Left lobe of liver (tissue), 2 donors: ENCODE measurements around the gene NUMB. TPM values are rescaled to one million over a fixed set of nuclear protein-coding genes. Genes with fewer than 3 reads are reported as not detected.

ENCODE experiments used
- ATAC-seq: fragments of 200-7000 bp; cut with Tn5 transposase; one replicate; pipeline ENCODE4 v1.9.1; 2020; ENCODE audit warnings: mild to moderate bottlenecking, moderate library complexity
- DNase-seq: peaks from one replicate; pipeline ENCODE4 v3.0.0-alpha.2; 2020; ENCODE audit warnings: low spot score
- total RNA-seq: library from RNA; stranded (reverse); gene quantifications from one replicate; pipeline ENCODE4 v1.2.1, GENCODE V29; 2021
- donor health status: DM: no; HTN: no; CAD: no; lungs with moderate emphysema.
- donor health status: DM: no; HTN: yes; CAD: no.

The NUMB gene
- total RNA-seq, 1 donor from 2014 or later = 41.9 TPM

DNA sequence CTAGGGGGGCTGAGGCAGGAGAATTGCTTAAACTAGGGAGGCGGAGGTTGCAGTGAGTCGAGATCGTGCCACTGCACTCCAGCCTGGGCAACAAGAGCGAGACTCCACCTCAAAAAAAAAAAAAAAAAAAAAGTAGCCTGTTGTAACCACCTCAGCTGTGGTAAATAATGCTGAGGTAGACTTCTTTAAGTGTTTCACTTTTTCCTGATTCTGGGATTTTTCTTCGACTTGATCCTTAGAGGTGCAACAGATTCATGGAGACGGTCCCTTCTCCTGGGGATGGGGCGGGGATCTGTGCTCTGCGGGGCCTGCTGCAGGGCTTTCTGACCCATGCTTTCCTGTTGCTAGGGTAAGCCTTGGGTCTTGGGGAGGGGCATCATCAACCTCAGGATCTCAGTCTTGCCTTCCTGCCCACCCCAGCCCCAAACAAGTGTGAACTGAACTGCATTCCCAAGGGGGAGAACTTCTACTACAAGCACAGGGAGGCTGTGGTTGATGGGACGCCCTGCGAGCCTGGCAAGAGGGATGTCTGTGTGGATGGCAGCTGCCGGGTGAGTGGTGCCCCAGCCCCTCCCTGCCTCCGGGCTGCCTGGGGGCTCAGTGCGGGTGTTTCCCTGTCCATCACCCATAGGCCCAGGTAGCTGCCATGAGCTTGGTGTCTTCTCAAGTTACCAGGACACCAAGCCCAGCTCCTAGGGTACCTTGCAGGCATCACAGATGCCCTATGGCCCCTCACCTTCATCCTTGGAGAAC lies 208.6 kb downstream of the NUMB start:
- DNase-seq (no peak), ATAC-seq (no peak)

DNA sequence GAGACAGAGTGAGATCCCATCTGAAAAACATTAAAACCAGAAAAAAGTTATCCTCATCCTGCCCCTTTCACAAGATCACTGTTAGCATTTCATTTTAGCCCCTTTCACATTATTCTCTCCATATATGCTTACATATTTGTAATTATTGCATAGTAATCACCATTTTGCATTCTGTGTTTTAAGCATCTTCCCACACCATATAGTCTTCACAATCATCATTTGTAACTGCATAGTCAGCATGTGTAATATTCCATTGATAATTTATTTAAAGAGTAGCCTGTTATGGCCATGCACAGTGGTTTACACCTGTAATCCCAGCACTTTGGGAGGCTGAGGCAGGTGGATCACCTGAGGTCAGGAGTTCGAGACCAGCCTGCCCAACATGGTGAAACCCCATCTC lies 209.2 kb downstream of the NUMB start:
- ATAC-seq (no peak), DNase-seq (no peak)

DNA sequence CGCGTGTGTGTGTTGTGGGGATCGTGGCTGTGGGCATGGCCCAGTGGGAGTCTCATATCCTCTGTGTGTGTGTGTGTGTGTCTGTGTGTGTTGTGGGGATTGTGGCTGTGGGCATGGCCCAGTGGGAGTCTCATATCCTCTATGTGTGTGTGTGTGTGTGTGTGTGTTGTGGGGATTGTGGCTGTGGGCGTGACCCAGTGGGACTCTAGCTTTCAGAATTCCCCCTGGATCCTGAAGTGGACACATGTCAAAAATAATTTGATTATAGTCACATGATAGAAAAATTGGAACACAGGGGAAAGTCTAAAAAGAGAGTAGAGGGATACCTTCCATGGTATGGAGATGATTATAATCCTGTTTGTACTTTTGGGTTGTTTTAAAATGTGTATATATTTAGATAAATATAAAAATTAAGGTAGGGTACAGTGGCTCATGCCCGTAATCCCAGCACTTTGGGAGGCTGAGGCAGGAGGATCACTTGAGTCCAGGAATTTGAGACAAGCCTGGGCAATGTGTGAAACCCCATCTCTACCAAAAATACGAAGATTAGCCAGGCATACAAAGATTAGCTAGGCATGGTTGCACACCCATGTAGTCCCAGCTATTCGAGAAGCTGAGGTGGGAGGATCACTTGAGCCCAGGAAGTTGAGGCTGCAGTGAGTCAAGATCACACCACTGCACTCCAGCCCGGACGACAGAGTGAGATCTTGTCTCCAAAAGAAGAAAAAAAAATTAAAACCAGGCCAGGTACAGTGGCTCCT lies 210.1 kb downstream of the NUMB start:
- ATAC-seq (no peak), DNase-seq (no peak)

DNA sequence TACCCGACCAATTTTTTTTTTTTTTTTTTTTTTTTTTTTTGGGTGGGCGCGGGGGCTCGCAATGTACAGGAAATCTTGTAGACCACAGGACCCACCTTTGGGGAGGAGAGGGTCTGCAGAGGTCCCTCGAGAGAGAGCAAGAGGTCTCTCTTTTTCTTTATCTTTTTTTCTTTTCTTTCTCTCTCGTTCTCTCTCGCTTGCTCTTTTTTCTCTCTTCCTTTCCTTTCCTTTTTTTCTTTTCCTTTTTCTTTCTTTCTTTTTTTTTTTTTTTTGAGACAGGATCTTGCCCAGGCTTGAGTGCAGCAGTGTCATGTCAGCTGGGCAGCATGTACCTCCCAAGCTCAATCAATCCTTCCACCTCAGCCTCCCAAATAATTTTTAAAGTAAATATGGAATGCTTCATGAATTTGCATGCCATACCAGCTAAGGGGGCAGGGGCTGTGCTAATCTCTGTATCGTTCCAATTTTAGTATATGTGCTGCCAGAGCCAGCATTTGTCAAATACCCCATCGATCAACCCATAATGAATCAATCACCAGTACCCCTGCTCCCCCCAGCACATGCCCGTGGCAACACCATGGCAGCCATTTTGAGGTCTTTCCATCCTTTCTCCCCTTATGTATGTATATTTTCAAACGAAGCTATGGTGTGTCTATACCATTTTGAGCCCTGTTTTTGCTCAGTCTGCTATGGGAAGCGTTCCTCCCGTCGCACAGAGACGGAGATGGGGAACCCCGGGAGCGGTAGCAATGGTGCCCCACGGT lies 211.8 kb downstream of the NUMB start:
- no peak for DNase-seq
- no peak for ATAC-seq

GRCh38 chr14:73245480-73246325 lies 212.6 kb downstream of the NUMB start:
- peak; percentile 76 for ATAC-seq
- DNase-seq = no peak

DNA sequence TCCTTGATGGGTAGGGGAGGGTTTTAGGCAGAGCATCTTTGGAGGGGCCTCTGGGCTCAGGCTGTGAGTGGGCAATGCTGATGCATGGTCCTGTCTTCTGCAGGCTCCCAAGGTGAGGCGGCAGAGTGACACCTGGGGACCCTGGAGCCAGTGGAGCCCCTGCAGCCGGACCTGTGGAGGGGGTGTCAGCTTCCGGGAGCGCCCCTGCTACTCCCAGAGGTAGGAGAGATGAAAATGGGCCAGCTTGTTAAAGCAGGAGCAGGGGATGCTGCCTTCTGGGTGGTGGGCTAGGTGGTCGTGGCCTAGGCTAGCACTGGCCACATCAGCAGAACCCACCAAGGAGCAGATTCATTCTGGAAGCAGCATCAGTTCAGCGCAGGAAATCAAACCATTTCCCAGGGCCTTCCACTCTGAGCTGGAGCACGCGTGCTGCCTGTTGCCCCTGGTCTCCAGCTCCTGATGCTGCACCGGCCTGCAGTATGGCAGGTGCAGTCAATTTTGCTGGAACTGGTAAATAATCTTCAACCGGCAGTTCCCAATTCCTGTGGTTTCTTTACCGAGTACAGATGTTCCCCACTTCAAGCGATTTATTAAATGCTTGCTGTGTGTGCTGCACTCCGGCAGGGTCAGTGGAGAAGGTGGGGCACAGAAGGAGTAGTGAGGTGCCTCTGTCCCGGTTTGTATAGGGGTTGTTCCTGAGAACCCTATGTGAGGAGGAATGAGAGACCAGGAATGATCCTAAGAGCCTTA lies 213.6 kb downstream of the NUMB start:
- ATAC-seq (no peak), DNase-seq (no peak)

- DNase-seq (no peak), ATAC-seq (no peak)
These were observed 214.6 kb downstream of the NUMB start for GRCh38 chr14:73243748-73244147.

DNA sequence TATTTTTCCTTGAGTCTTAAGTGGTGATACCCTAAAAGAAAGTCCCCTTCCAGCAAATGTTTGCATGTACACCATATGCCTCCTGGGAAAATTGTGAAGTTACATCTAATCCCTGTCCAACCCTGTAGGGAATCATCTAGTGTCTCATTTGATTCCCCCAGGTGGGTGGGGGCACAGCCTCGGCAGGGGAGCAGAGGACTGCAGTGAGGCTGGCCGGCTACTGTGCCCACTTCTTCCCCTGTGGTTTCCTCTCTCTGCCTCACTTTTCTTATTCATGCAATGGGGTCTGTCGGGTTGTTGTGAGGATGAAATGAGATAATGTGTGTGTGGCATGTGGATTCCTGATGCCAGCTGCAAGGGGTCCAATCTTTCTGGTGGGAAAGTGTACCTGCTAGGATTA lies 215.0 kb downstream of the NUMB start:
- DNase-seq (no peak), ATAC-seq (no peak)

- no peak for DNase-seq
- ATAC-seq = no peak
These were observed 215.9 kb downstream of the NUMB start for GRCh38 chr14:73242357-73242901.

DNA sequence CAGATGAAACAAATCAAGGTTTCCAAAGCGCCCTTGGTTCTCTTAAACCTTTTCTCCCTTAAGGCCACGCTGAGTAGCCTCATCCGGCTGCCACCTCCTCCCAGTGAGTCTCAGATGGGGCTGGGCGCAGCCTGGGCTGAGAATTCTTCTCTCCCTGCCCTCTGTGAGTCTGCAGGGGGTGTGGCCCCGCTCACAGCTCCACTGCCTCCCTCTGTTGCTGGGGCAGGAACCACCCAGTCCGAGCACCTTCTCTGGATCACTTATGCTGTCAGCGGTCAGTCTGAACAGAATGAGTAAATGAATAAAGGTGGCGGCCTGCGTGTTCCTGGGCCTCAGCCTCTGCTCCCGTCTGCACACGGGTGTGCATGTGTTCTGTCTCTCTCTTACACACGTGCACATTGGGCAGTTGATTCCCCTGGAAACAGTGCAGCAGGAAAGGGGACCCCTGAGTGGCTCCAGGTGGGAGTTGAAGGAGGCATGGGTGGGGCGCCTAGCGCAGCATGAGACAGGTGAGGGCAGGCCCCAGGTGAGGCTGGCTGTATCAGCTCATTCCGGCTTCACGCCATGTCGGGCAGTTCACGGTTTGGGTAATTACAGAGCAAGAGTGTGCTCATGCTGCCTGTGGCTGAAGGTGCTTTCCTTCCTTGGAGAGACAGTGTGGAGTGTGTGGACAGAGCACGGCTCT lies 216.7 kb downstream of the NUMB start:
- no peak for DNase-seq
- no peak for ATAC-seq

- ATAC-seq (no peak), DNase-seq (no peak)
These were observed 217.4 kb downstream of the NUMB start for GRCh38 chr14:73240816-73241480.

DNA sequence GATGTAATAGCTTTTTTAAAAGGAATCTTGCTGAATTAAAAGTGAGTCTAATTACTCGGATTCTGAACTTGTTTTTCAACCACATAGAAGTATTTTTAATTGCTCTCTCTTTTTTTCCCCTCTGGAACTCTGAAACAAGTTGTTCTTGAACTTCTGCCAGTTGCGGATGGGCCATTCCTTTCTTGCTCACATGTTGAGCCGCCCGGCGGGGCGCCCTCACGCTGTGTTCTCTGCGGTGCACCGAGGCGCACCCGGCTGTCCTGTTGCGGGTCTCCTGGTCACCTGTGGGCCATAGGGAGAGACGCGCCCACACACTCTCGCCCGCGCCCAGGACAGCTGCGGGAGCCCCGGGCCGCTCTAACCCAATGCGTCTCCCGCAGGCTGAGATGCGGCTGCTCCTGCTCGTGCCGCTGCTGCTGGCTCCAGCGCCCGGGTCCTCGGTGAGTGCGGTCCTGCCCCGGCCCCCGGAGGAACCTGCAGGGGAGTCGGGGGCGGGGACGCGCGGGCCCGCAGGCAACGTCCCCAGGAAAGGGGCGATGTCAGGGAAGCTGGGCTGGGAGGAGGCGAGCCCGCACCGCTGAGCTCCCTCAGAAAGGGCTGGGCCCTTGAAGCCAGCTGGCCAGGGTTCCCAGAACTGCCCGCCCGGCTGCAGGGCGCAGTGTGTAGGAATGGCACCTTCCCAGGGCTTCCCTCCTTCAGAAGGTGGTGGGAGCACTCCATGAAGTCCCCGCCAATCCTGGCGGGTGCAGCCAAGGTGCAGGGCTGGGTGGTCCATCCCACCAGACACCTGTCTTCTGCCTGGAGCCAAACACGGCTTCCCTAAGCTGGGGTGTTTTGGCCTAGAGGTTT lies 218.7 kb downstream of the NUMB start:
- ATAC-seq = peak; percentile 62
- no peak for DNase-seq

DNA sequence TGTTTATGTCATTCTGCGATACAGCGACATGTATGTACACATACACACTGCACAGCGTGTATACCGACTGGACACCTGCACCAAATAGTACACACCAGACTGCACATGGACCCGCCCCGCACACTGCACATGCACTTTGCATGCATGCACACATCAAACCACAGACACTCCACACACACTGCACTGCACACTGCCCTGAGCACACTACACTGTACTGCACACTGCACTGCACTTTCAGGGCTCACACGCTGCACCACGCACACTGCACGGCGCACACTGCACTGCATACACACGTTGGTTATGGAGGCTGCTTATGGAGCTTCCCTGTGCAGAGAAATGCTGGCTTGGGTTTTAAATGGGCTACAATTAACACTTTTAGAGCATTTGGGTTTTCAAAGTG lies 219.4 kb downstream of the NUMB start:
- ATAC-seq = peak; percentile 7
- DNase-seq = no peak

GRCh38 chr14:73238424-73238852 lies 219.9 kb downstream of the NUMB start:
- ATAC-seq = no peak
- DNase-seq = no peak

- DNase-seq (peak; percentile 37), ATAC-seq (peak; percentile 37)
These were observed 220.4 kb downstream of the NUMB start for GRCh38 chr14:73237786-73238423.

GRCh38 chr14:73237219-73237785 lies 221.0 kb downstream of the NUMB start, which contains the start of gene PAPLN:
TSS of gene PAPLN (plus strand) at chr14:73237506. CDS start at chr14:73239779, 2,273 bp downstream.
- ATAC-seq = peak; percentile 57
- peak; percentile 58 for DNase-seq
